Smooth muscle cell (in vitro differentiated cells): ENCODE measurements around the gene CEMIP2. TPM values are rescaled to one million over a fixed set of nuclear protein-coding genes. Genes with fewer than 3 reads are reported as not detected.

Experiments
- DNase-seq: peaks from one replicate; lab custom pipeline; 2025; ENCODE audit not compliant: unreplicated experiment; lab: John Stamatoyannopoulos, UW
- H2AFZ ChIP-seq: fragments of 200-600 bp; sonication (generic); 2 replicates; pipeline ENCODE4 v1.6.0; 2016; ENCODE audit warnings: antibody characterized with exemption, low read depth, mild to moderate bottlenecking
- H3F3A ChIP-seq: fragments of 200-600 bp; sonication (generic); 2 replicates; pipeline ENCODE4 v1.6.0; 2017; ENCODE audit warnings: antibody characterized with exemption, low read depth
- H3K27ac ChIP-seq: fragments of 200-600 bp; sonication (generic); 2 replicates; pipeline ENCODE4 v1.5.1; 2016; ENCODE audit warnings: low read depth, mild to moderate bottlenecking
- H3K27me3 ChIP-seq: fragments of 200-600 bp; sonication (generic); 2 replicates; pipeline ENCODE4 v1.6.1; 2016; ENCODE audit warnings: low read depth, mild to moderate bottlenecking
- H3K36me3 ChIP-seq: fragments of 200-600 bp; sonication (generic); 2 replicates; pipeline ENCODE4 v1.5.1; 2016; ENCODE audit warnings: low read depth
- H3K4me1 ChIP-seq: fragments of 200-600 bp; sonication (generic); 2 replicates; pipeline ENCODE4 v1.5.1; 2016; ENCODE audit warnings: low read depth
- H3K4me2 ChIP-seq: fragments of 200-600 bp; sonication (generic); 2 replicates; pipeline ENCODE4 v1.6.0; 2016; ENCODE audit warnings: mild to moderate bottlenecking
- H3K4me3 ChIP-seq: fragments of 200-600 bp; sonication (generic); 2 replicates; pipeline ENCODE4 v1.5.1; 2016; ENCODE audit warnings: mild to moderate bottlenecking
- H3K79me2 ChIP-seq: fragments of 200-600 bp; sonication (generic); 2 replicates; pipeline ENCODE4 v1.6.0; 2016; ENCODE audit warnings: low read depth, mild to moderate bottlenecking
- H3K9ac ChIP-seq: fragments of 200-600 bp; sonication (generic); 2 replicates; pipeline ENCODE4 v1.6.0; 2016; ENCODE audit warnings: low read depth
- H3K9me3 ChIP-seq: fragments of 200-600 bp; sonication (generic); replicated peaks from 2 replicates; pipeline ENCODE4 v1.5.1; 2016; ENCODE audit warnings: low read depth
- H4K20me1 ChIP-seq: fragments of 200-600 bp; sonication (generic); 2 replicates; pipeline ENCODE4 v1.6.0; 2016; ENCODE audit warnings: low read depth
- CTCF ChIP-seq: fragments of 200-600 bp; sonication (generic); IDR thresholded peaks from 2 replicates; pipeline ENCODE4 v1.5.1; 2017; ENCODE audit warnings: borderline replicate concordance, mild to moderate bottlenecking, antibody characterized with exemption; ENCODE audit not compliant: insufficient read depth, poor library complexity, severe bottlenecking
- WGBS: methylation state at CpG from one replicate; pipeline ENCODE4 v1.1.7; 2016; ENCODE audit warnings: low lambda C conversion rate; 5-methylcytosine and 5-hydroxymethylcytosine counted together
- polyA plus RNA-seq: library from polyadenylated mRNA; unstranded; fragments of >200 nt; fragmentation: Nextera tagmentation; extraction: Ambion mirVana; gene quantifications from 2 replicates; pipeline ENCODE4 v1.2.1, GENCODE V29; 2016
- total RNA-seq: library from RNA; depleted of rRNA; stranded (reverse); fragments of >200 nt; gene quantifications from 2 replicates; pipeline ENCODE4 v1.2.3, GENCODE V29; 2014

Gene CEMIP2
- total and polyA plus RNA-seq, 2 experiments from 2014 or later: 46.1 to 103 TPM

GRCh38 chr9:71678999-71679398, 89.3 kb downstream of the CEMIP2 start:
- no peak overlapping the region for H3K4me3 ChIP-seq
- WGBS: 44% methylated on average over 3 of the region's 3 CpGs
- no peak for TF ChIP-seq CTCF
- no peaks in the 10 kb centered on the region for H4K20me1 ChIP-seq
- no peaks in the 10 kb centered on the region for H3K27me3 ChIP-seq
- no peaks in the 10 kb centered on the region for H3K79me2 ChIP-seq
- peaks cover 30% of the 10 kb centered on the region for H3K4me1 ChIP-seq
- no peak overlapping the region for H3K9ac ChIP-seq
- H3K4me2 ChIP-seq: no peak overlapping the region
- H3K27ac ChIP-seq: peak overlapping the region; percentile 97
- H3K36me3 ChIP-seq: no peaks in the 10 kb centered on the region
- no peak overlapping the region for H2AFZ ChIP-seq
- DNase-seq: no peak
- H3F3A ChIP-seq: peaks cover 30% of the 10 kb centered on the region
- H3K9me3 ChIP-seq: no peaks in the 10 kb centered on the region

GRCh38 chr9:71677209-71677608, 91.1 kb downstream of the CEMIP2 start:
- no peak overlapping the region for H3K4me3 ChIP-seq
- 97% methylated on average over 1 of the region's 1 CpG for WGBS
- peaks cover 26% of the 10 kb centered on the region for H3K4me1 ChIP-seq
- no peak for DNase-seq
- H3K9ac ChIP-seq: no peak overlapping the region
- no peak for TF ChIP-seq CTCF
- no peak overlapping the region for H2AFZ ChIP-seq
- H3K79me2 ChIP-seq: no peaks in the 10 kb centered on the region
- no peak overlapping the region for H3K4me2 ChIP-seq
- H4K20me1 ChIP-seq: no peaks in the 10 kb centered on the region
- H3K36me3 ChIP-seq: no peaks in the 10 kb centered on the region
- peaks cover 21% of the 10 kb centered on the region for H3F3A ChIP-seq
- H3K27me3 ChIP-seq: no peaks in the 10 kb centered on the region
- H3K27ac ChIP-seq: peak overlapping the region; percentile 97
- no peaks in the 10 kb centered on the region for H3K9me3 ChIP-seq

GRCh38 chr9:71676460-71676859, 91.9 kb downstream of the CEMIP2 start:
- Histone ChIP-seq H3K9me3 (no peaks in the 10 kb centered on the region), H3K4me3 (no peak overlapping the region), H3K4me2 (no peak overlapping the region), H3K79me2 (no peaks in the 10 kb centered on the region), H3K4me1 (peaks cover 23% of the 10 kb centered on the region), H3K9ac (no peak overlapping the region), H2AFZ (no peak overlapping the region), H4K20me1 (no peaks in the 10 kb centered on the region), H3F3A (peaks cover 17% of the 10 kb centered on the region), H3K27me3 (no peaks in the 10 kb centered on the region), H3K36me3 (no peaks in the 10 kb centered on the region), H3K27ac (peak overlapping the region; percentile 58)
- no peak for DNase-seq
- no peak for TF ChIP-seq CTCF

GRCh38 chr9:71675857-71676165, 92.5 kb downstream of the CEMIP2 start:
- Histone ChIP-seq H3K36me3 (no peaks in the 10 kb centered on the region), H2AFZ (no peak overlapping the region), H3K9me3 (no peaks in the 10 kb centered on the region), H3K4me1 (peaks cover 17% of the 10 kb centered on the region), H3K4me2 (no peak overlapping the region), H3K79me2 (no peaks in the 10 kb centered on the region), H3K27ac (peak overlapping the region; percentile 58), H4K20me1 (no peaks in the 10 kb centered on the region), H3K4me3 (no peak overlapping the region), H3F3A (peaks cover 11% of the 10 kb centered on the region), H3K9ac (no peak overlapping the region), H3K27me3 (no peaks in the 10 kb centered on the region)
- DNase-seq: no peak
- WGBS: 74% methylated on average over 1 of the region's 1 CpG
- TF ChIP-seq CTCF: no peak
